Cardiac septum (tissue), 1 donor: ENCODE results near the gene ZFYVE28. TPM values are rescaled to one million over a fixed set of nuclear protein-coding genes. Genes with fewer than 3 reads are reported as not detected.

Source experiments
- DNase-seq: peaks from one replicate; pipeline ENCODE4 v3.0.0-alpha.2; 2020; ENCODE audit warnings: low spot score
- intact Hi-C: fragments of 100-400 bp; cut with DNase I; formaldehyde crosslinking; loops from one replicate; pipeline ENCODE4 v1.14.0; 2022
- total RNA-seq: library from RNA; stranded (reverse); fragmentation: NEBNext Ultra II Directional; extraction: Animal tissue kit (Norgen Biotek cat#: 25700); gene quantifications from one replicate; pipeline ENCODE4 v1.2.1, GENCODE V29; 2021
- donor health status: DM: no; HTN: no; CAD: no.

ZFYVE28 gene
- total RNA-seq, 1 donor from 2014 or later, result 4.4 TPM

DNA sequence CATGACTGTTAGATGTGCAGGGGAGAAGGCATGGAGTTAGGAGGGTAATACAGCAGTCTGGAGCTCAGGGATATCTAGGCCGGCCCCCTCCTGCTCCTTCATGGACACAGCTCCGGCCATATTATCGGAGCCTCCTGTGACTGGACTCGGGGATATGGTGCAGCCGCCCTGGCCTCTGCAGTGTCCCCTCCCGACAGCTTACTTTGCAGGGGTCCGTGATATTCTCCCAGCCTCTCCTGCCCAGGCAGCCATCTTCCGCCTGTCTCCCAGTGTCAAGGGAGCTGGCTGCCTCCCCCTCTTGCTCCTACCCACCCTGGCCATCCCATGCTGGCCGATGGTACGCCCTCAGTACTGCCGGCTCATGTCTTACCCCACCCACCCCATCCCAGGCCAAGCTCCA, 30.6 kb upstream of the ZFYVE28 start:
- intact Hi-C loops, result no loop called here

DNA sequence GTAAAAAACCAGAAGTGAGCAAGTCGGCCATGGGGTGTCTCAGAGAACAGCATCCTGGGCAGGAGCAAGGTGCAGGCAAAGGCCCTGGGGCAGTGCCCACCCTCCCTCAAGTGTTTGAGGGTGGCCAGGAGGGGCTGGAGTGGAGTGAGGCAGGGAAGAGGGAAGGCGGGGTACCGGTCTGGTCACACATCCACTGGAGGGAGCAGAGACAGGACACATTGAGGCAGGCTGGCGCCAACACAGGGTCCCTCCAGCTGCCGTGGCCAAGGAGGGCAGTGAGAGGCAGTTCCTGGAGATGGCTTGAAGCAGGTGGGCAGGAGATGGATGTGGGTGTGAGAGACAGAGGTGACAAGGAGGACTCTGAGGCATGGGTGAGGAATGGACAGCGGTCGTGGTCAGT, 30.1 kb upstream of the ZFYVE28 start:
- DNase-seq, result no peak
- intact Hi-C loops, result no loop called here

More for the DNA sequence above, 30.6 kb upstream of the ZFYVE28 start:
- DNase-seq, result no peak

DNA sequence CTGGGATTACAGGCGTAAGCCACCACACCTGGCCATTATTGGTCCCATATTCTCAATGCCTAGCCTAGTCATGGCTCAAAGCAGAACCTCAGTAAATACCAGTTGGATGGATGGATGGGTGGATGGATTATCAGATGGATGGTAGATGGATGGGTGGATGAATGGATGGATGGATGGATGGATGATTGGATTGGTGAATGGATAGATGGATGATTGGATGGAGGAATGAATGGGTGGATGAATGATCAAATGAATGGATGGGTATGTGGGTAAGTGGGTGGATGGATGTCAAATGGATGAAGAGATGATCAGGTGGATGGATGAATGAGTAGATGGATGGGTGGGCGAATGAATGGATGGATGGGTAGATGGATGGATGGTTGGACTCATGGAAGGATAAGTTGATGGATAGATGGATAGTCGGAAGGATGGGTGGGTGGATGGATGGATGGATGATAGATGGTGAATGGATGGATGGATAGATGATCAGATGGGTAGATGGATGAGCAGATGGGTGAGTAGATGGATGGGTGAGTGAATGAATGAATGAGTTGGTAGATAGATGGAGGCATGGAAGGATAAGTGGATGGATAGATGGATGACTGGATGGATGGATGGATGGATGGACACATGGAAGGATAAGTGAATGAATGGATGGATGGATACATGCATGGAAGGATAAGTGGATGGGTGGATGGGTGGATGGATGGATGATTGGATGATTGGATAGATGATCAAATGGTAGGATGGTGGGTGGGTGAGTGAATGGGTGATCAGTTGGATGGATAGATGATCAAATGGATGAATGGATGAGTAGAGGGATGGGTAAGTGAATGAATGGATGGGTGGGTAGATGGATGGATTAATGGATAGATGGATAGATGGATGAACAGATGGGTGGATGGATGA, 28.5 kb upstream of the ZFYVE28 start:
- intact Hi-C loops, result no loop called here
- DNase-seq, result no peak

DNA sequence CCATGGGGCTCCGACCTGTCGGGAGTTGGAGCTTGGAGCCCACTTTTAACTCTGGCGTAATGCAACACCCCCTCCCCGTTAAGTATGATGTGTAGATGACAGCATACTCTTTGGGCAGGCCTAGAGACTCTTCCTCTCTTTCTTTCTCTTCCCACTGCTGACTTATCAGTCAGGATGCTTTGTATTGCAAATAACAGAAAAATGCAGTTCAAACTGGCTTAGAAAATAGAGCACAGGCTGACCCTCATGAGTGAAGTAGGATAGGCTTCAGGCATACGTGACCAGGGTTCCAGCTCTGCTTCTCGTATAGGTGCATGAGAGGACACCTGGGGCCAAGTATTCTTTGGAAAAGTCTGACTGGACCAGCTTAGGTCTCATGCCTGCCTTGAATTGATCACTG, 27.1 kb upstream of the ZFYVE28 start:
- DNase-seq, result no peak

DNA sequence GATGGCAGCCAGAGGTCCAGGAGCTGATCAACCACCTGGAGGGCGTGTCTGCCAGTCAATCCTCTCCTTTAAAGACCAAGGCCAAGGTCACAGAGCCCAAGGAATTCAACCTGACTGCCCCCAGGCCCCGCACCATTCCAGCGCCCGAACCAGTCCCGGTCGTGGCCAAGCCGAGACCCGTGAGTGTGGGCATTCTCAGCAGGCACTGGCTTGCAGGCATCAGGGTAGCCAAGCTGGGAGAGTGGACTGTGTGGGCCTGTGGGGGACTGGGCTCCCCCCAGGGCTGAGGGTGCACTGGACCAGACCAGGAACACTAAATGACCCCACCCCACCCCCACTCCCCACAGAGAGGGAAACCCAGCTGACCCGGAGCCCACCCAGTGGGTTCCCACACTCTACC, 26.7 kb upstream of the ZFYVE28 start:
- no peak for DNase-seq
- intact Hi-C loops, result no loop called here

More for the DNA sequence above, 27.1 kb upstream of the ZFYVE28 start:
- intact Hi-C loops, result no loop called here

DNA sequence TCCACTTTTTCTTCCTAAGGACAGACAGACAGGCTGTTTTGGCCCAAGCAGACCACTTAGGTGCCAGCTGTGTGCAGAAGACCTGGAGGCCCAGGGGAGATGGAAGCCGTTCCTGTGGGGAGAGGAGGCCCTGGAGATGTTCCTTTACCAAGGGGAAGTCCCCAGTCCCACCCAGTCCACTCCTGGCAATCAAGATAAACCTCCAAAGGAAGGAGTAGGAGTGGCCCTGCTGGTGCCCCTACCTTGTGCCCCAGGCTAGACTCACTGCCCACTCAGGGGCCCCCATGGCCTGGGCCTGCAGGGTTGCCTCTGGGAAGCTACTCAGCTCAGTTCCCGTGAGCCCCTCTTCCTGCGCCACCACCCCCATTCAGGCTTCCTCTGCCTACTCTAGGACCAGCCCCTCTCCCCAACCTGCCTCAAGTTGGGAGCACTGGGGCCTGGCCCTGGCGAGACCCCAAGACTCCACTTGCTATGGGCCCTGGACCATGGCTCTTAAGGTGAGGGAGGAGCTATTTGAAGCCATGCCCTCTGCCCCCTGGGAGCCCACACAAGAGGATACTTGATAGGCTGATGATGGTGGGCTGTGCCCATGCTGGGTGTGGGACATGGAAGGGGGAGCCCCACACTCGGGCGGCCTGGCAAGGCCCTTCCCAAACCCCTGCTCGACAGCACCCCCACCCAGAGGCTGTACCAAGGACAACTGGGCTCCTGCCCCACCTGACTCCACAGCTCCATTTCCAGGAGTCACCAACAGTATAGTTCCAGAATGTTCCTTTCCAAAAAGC, 25.7 kb upstream of the ZFYVE28 start:
- DNase-seq, result no peak
- intact Hi-C loops, result loop anchor here (5.0 kb wide), 1 partner anchor 222 kb away; no protein-coding TSS in a partner anchor

DNA sequence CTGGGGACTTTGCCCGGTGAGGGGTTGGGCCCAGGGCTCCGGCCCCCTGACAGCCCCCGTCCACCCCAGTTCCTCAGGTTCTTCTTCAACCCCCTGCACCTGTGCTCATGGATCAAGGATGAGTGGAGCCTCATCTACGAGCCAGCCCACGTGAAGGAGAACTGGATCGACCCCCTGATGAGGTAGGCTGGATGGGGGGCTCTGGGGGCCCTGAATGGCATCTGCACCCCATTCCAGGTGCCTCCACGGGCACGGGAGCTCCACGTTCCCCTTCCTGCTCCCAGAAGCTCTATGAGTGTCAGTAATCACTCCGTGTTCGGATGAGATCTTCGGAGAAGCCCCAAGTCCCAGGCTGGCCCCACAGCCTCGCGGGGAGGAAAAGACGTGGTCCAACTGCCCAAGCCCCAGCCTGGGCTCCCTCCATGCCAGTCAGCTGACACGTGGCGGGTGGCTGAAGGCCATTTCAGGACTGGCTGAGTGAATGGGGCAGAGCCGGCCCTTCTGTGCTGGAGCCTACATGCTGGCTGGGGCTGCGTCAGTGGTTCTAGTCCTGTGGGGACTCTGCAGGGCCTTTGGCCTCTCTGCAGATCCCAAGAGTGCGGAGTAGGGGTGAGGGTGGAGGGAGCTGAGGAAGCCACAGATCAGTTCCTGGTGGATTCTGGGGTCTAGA, 24.8 kb upstream of the ZFYVE28 start:
- intact Hi-C loops, result loop anchor here (5.0 kb wide), 1 partner anchor 221 kb away; no protein-coding TSS in a partner anchor

DNA sequence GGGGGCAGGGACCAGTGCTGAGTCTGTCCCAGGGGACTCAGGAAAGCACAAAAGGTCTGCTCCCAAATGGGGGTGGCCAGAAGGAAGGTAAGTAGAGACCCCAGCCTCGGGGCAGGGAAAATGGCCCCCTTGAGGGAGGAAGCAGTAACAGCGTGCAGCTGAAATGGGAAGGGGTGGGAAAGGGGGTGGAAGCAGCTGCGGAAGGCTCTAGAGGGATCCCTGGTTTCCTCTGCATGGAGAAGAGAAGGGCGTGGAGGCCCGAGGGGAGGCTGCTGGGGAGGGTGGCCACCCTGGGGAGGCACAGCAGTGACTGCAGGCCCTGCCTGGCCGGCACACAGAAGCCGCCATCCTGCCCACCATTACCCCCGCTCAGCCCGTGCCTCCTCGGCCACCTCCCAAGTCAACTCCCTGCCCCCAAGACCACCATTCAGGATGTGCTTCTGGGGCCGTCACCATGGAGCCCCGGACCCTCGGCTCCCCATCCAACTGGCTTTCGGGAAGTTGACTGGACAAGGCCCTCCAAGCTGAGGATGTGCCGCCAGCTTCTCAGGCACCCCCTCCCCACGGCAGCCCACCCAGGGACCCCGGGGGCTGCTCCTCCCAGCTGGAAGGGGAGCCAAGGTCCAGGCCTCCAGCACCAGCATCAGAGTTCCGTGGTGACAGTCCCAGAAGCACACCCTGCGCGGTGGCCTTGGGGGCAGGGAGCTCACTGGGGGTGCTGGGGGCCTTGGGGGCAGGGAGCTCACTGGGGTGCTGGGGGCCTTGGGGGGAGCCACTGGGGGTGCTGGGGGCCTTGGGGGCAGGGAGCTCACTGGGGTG, 23.9 kb upstream of the ZFYVE28 start:
- DNase-seq, result no peak
- intact Hi-C loops, result loop anchor here (5.0 kb wide), 1 partner anchor 220 kb away; no protein-coding TSS in a partner anchor

More for the DNA sequence above, 24.8 kb upstream of the ZFYVE28 start:
- DNase-seq, result no peak

DNA sequence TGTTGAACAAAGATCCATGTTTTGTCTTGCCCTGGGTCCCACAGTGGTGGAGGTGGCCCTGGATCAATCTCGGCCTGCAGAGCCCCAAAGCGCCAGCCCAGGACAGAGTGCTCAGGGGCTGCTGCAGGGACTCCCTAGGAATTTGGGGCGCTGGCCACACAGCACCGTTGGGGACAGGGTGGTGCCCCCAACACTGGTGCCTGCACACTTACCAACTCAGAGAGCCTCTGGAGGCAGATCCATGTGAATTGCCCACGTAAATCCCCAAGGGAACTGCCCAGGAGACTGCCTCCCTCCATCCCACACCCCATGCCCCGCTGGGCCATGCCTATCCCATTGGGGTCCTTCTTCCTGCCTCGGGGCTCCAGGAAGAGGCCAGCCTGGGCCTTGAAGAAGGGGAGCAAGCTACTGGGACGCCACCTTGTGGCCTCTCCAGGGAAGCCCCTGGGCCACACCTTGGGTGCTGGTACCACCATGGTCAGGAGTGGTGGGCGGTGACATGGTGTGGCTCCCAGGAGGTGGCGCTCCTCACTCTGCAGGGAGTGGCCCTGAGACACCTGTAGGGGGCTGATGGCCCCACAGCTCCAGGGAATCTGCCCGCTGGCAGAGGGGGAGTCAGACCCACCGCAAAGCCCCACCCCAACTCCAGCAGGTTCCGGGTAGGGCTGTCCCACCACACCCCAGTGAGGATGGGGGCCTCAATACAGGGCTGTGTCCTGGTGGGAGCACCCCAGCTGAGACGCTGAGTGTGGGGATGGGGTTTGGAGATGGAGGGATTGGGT, 23.1 kb upstream of the ZFYVE28 start:
- DNase-seq, result no peak
- intact Hi-C loops, result loop anchor here (5.0 kb wide), 1 partner anchor 219 kb away; no protein-coding TSS in a partner anchor

DNA sequence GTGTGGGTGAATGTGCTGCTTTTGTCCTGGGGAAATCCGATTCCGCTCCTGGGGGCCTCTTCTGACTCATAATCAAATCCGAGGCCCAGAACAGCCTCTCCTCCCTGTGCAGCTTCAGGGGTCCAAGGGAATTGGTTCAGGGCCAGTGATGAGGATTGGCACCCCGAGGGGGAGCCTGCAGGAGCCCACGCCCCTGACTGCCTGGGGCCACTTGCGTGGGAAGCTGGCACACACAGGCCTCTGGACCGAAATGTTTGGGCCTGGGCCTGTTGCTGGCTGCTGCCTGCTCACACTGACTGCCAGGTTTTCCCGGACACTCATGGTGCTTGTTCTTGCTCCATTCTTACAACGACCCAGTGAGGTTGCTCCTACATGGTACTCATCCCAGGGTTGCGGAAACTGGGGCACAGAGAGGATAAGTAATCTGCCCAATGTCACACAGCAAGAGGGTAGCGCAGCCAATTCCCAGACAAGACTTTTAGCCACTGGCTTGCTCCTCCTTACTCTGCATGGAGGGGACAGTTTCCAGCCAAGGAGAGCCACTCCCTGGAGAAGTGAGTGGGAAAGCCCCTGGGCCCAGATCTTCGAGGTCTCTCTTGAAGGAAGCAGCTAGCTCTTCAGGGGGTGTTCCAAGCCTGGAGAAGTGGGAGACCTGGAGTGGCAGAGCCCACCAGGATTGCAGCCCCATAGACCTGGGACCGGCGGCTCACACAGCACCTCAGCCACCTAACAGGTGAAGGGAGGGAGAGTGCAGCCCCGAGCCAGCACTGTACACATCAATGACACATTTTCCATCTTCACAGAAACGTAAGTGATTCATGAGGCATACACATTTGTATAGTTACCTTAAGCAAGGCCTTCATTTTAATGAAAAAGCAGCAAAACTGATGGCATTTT, 20.6 kb upstream of the ZFYVE28 start:
- DNase-seq, result no peak
- intact Hi-C loops, result no loop called here

DNA sequence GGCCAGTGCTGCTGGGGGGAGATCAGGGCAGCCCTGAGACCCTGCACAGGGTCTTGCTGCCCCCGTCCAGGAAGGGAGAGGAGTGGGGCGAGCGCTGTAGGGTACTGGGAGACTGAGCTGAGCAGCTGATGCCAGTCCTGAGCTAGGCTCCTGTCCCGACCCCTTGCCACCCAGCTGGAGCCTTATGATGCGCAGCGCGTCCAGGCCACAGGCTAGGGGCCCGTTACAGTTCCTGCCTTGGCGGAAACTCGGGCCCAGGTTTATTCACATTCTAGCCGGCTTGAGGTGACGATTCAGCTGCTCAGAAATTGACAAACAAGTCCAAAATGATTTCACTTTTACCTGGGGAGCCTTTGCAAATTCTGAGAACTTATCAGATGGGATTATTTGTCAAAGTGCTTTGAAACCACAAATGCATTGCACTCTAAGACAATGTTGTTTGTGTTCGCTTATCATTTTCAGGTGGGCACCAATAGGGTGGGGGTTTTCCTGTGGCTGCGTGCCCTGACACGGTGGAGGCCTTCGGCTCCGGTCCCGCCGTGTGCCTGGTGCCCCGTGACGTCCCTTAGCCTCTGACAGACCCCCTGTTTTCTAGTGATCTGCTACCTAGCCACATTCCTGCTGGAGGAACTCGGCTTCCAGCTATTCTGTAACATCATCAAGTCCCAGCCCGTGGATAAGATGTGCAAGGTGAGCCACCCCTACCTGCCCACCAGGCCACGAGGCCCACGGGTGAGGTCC, 19.2 kb upstream of the ZFYVE28 start:
- intact Hi-C loops, result no loop called here

DNA sequence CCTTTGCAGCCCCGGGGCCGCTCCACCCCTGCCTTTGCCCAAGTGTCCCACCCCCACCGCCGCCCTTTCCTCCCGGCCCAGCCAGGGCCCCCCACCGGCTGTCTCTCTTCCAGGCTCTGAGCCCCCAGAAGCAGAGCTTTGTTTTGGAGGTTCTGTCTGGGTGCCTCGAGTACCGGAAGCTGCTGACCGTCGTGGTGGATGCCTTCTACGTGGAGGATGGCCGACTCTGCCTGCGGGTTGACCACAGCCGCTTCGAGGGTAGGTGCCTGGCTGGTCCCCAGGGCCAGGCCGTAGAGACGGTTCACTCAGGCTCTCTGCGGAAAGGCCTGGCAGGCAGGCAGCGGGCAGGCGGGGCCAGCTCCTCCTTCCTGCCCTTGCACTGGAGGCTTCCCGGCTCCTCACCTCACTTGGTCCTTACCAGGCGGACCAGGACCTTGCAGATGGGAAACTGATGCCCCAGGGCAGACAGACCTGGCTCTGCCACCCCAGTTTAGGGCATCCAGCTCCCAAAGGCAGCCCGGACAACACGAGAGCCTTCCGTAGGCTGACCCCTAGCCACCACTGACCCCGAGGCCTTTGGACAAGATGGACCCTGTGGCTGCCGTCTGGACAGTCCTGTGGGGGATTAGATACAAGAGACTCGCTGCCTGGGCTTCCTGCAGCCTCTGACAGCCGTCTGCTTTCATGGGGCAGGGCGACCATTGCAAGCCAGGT, 18.5 kb upstream of the ZFYVE28 start:
- intact Hi-C loops, result no loop called here
- DNase-seq, result no peak

More for the DNA sequence above, 19.2 kb upstream of the ZFYVE28 start:
- no peak for DNase-seq

DNA sequence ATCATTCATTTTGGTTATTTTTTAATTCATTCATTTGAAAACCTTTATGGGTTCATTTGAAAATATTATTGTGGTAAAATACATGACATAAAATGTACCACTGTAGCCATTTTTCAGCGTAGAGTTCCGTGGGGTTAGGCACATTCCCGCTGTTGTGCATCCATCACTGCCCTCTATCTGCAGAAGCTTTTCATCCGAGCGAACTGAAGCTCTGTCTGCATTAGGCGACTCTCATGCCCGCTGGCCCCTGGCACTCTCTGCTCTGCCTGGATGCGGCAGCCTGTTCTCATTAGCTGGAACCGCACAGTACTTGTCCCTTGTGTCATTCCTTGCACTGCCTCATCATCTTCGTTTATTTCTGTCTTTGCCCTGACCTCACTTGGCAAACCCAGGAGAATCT, 17.9 kb upstream of the ZFYVE28 start:
- intact Hi-C loops, result no loop called here
- no peak for DNase-seq

DNA sequence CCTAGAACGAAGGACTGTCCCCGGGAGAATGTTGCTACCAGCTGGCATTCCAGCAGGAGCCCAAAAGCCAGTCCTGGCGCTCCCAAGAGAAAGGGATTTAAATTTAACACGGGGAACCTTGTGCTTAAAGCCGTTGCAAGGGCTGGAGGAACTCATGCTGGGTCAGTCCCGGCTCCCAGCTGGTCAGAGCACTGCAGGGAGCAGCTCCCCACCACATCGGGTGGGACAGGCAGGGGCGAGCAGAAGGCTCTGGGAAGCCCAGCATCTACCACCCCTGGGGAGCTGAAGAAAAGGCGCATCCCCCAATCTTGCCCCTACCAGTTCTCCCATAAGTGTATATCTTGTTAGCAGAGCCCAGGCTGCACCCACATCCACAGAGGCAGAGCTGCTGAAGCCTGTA, 16.0 kb upstream of the ZFYVE28 start:
- intact Hi-C loops, result no loop called here
- DNase-seq, result no peak

DNA sequence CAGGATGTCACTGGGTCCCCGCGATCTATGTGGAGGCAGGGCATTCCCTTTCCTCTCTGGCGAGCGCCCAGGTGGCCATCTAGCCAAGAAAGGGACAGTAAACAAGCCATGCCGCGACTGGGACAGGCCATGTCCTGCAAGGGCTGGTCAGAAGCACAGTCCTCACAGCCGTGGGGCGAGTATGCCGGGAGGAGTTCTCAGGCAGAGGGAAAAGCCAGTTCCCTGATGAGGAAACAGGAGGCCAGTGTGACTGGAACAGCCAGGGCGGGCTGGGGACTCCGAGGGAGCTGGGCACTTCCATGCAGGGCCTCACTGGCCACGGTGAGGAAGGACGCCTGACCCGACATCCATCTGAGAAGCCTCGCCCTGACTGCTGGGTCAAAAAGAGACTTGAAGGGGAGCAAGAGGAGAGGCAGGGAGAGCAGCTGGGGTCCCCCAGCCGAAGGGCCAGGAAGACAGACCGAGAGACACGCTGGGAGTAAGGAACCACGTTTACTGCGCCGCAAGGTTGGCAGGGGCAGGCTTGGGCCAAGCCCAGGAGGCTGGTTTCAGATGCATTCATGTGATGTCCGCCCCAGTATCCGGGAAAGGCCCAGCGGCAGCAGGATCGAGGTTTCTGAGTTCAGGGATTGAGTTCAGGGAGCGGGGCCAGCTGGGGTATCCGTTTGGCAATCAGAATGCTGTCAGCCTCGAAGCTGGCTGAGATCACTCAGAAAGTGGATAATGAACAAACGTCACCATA, 15.3 kb upstream of the ZFYVE28 start:
- DNase-seq, result no peak

More for the DNA sequence above, 15.3 kb upstream of the ZFYVE28 start:
- intact Hi-C loops, result no loop called here
